Endothelial cell of umbilical vein (primary cell): ENCODE data around the gene FAM171A2.

Source experiments
- CTCF ChIP-seq, 2 donors: IDR thresholded peaks; 1 replicate in 1 of 2; 2 replicates in 1 of 2; pipeline ENCODE4 v1.5.1; 2011; ENCODE audit warnings: low read length in 2 of 2, mild to moderate bottlenecking in 2 of 2, moderate library complexity in 2 of 2, control low read depth in 1 of 2, inconsistent platforms in 1 of 2, low read depth in 1 of 2; ENCODE audit not compliant: insufficient read depth in 1 of 2; ENCODE audit errors: extremely low read depth in 1 of 2
- EZH2 ChIP-seq: IDR thresholded peaks from 2 replicates; pipeline ENCODE4 v1.6.1; 2012; ENCODE audit warnings: borderline replicate concordance, low read depth, mild to moderate bottlenecking, moderate library complexity, low read length, inconsistent platforms; ENCODE audit not compliant: severe bottlenecking
- JUN ChIP-seq: IDR thresholded peaks from 2 replicates; pipeline ENCODE4 v1.6.1; 2011; ENCODE audit warnings: borderline replicate concordance, low read depth; ENCODE audit not compliant: insufficient read length, insufficient read depth
- MYC ChIP-seq: IDR thresholded peaks from one replicate; pipeline ENCODE4 v1.6.1; 2011; ENCODE audit warnings: mild to moderate bottlenecking, low read depth, low read length
- POLR2A ChIP-seq: IDR thresholded peaks from 2 replicates; pipeline ENCODE4 v1.6.1; 2012; ENCODE audit warnings: low read depth, mild to moderate bottlenecking, control low read depth, low read length

GRCh38 chr17:44312396-44313104 is 51.1 kb downstream of the FAM171A2 start:
- TF ChIP-seq CTCF (IDR thresholded peaks at IDR 0.05; ENCODE audit: extremely low read depth in 1 of 2, insufficient read depth in 1 of 2, low read depth in 1 of 2, low read length in 2 of 2) (no peak), EZH2 (no peak), MYC (no peak), POLR2A (no peak), JUN (no peak)
